DND-41 (cell line): ENCODE data around the gene OASL.

Experiments used
- ATAC-seq: fragments of 200-7000 bp; cut with Tn5 transposase; 3 replicates; pipeline ENCODE4 v1.9.1; 2021; ENCODE audit warnings: low read depth; ENCODE audit not compliant: insufficient read depth
- DNase-seq: peaks from one replicate; pipeline ENCODE4 v3.0.0-alpha.2; 2020
- H2AFZ ChIP-seq: 2 replicates; pipeline ENCODE4 v1.6.0; 2012; ENCODE audit warnings: low read depth, low read length
- H3K27ac ChIP-seq: 2 replicates; pipeline ENCODE4 v1.5.1; 2012; ENCODE audit warnings: low read length, inconsistent platforms
- H3K27me3 ChIP-seq: fragments of 200-600 bp; sonication (generic); 2 replicates; pipeline ENCODE4 v1.6.0; 2012; ENCODE audit warnings: low read length, mild to moderate bottlenecking, inconsistent platforms; ENCODE audit not compliant: insufficient read depth, poor library complexity
- H3K36me3 ChIP-seq: 2 replicates; pipeline ENCODE4 v1.5.1; 2012; ENCODE audit warnings: low read length, inconsistent platforms; ENCODE audit not compliant: insufficient read depth
- H3K4me1 ChIP-seq: 2 replicates; pipeline ENCODE4 v1.5.1; 2012; ENCODE audit warnings: mild to moderate bottlenecking, low read length; ENCODE audit not compliant: insufficient read depth
- H3K4me2 ChIP-seq: 2 replicates; pipeline ENCODE4 v1.6.0; 2012; ENCODE audit warnings: mild to moderate bottlenecking, moderate library complexity, low read length, inconsistent platforms; ENCODE audit not compliant: insufficient read depth
- H3K4me3 ChIP-seq, 2 experiments: fragments of 200-600 bp in 1 of 2; shearing (Covaris generic) in 1 of 2; 2 replicates each; pipeline ENCODE4 v1.5.1; 2012 to 2016; ENCODE audit warnings: inconsistent platforms in 2 of 2, low read length in 2 of 2, mild to moderate bottlenecking in 2 of 2, low read depth in 1 of 2, moderate library complexity in 1 of 2
- H3K79me2 ChIP-seq: 2 replicates; pipeline ENCODE4 v1.6.0; 2012; ENCODE audit warnings: low read length, inconsistent platforms; ENCODE audit not compliant: insufficient read depth
- H3K9ac ChIP-seq: 2 replicates; pipeline ENCODE4 v1.6.0; 2012; ENCODE audit warnings: low read depth, mild to moderate bottlenecking, inconsistent platforms, low read length, moderate library complexity
- H3K9me3 ChIP-seq: 2 replicates; pipeline ENCODE4 v1.5.1; 2012; ENCODE audit warnings: low read length, moderate library complexity, mild to moderate bottlenecking, inconsistent platforms; ENCODE audit not compliant: insufficient read depth, severe bottlenecking
- H4K20me1 ChIP-seq: 2 replicates; pipeline ENCODE4 v1.6.0; 2012; ENCODE audit warnings: low read length; ENCODE audit not compliant: insufficient read depth
- EZH2 ChIP-seq: IDR thresholded peaks from 3 replicates; pipeline ENCODE4 v1.6.1; 2012; ENCODE audit warnings: borderline replicate concordance, low read depth, mild to moderate bottlenecking, moderate library complexity, low read length, inconsistent platforms; ENCODE audit not compliant: severe bottlenecking
- TF ChIP-seq, protein P1 (sequence below): IDR thresholded peaks from 2 replicates; pipeline ENCODE4 v1.5.1; 2012; ENCODE audit warnings: borderline replicate concordance, low read length, moderate library complexity, mild to moderate bottlenecking; ENCODE audit not compliant: poor library complexity, severe bottlenecking; ENCODE audit errors: extremely low read depth

The OASL gene

DNA sequence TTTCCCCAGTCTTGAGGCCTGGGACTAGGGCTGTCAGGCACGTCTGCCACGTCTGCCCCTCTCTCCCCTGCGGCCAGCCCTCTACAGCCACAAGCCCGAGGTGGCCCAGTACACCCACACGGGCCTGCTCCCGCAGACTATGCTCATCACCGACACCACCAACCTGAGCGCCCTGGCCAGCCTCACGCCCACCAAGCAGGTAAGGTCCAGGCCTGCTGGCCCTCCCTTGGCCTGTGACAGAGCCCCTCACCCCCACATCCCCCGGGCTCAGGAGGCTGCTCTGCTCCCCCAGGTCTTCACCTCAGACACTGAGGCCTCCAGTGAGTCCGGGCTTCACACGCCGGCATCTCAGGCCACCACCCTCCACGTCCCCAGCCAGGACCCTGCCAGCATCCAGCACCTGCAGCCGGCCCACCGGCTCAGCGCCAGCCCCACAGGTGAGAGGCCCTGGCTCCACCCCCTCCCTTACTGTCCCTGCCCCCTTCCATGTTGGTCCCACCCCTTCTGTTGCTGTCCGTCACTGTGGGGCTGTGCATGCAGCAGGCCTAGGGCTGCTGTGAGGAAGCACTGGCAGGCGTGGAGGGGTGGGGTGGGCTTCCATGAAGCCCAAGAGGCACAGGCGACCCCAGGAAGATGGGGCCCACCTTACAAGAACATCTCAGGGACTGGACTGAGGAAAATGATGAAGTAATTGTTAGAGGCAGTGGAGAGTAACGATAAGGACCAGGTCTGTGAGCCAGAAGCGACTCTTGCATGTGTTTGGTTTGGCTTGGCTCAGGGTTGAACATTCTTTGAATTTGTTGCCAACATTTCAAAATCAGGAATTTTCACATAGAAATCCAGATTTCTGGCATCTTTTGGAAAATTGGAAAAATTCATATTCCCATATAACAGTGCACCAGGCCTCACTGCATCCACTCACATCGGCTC, 39.6 kb downstream of the OASL start:
- no peak overlapping the region for H3K9ac ChIP-seq
- no peak overlapping the region for H2AFZ ChIP-seq
- no peak for ATAC-seq
- TF ChIP-seq EZH2: no peak
- TF ChIP-seq, protein P1, sequence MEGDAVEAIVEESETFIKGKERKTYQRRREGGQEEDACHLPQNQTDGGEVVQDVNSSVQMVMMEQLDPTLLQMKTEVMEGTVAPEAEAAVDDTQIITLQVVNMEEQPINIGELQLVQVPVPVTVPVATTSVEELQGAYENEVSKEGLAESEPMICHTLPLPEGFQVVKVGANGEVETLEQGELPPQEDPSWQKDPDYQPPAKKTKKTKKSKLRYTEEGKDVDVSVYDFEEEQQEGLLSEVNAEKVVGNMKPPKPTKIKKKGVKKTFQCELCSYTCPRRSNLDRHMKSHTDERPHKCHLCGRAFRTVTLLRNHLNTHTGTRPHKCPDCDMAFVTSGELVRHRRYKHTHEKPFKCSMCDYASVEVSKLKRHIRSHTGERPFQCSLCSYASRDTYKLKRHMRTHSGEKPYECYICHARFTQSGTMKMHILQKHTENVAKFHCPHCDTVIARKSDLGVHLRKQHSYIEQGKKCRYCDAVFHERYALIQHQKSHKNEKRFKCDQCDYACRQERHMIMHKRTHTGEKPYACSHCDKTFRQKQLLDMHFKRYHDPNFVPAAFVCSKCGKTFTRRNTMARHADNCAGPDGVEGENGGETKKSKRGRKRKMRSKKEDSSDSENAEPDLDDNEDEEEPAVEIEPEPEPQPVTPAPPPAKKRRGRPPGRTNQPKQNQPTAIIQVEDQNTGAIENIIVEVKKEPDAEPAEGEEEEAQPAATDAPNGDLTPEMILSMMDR: no peak
- H4K20me1 ChIP-seq: peaks cover 6% of the 10 kb centered on the region
- H3K27ac ChIP-seq: no peak overlapping the region
- H3K4me2 ChIP-seq: no peak overlapping the region
- H3K4me1 ChIP-seq: no peaks in the 10 kb centered on the region
- H3K79me2 ChIP-seq: no peaks in the 10 kb centered on the region
- no peaks in the 10 kb centered on the region for H3K9me3 ChIP-seq
- peaks cover 15% of the 10 kb centered on the region for H3K36me3 ChIP-seq
- no peak for DNase-seq
- H3K4me3 ChIP-seq: no peak overlapping the region
- no peaks in the 10 kb centered on the region for H3K27me3 ChIP-seq

DNA sequence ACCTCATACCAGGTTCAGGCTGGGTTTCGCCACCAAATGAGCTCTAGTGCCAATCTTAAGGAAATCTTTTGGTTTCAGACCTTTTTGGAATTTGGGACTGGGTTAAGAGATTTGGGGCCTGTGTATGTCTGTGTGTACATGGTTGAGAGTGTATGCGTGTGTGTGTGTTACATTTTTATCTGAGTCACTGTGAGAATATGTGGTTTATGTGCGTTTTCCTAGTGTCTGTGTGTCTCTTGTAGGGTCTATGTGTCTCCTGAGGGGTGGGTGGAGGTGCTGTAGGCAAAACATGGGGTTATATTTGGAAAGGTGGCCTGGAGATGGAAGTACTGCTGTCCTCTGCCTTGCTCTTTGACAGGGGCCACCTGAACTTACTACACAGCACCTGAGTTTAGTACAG, 40.6 kb downstream of the OASL start:
- Histone ChIP-seq H2AFZ (no peak overlapping the region), H3K9me3 (no peaks in the 10 kb centered on the region), H3K4me2 (no peak overlapping the region), H3K4me3 (no peak overlapping the region), H3K27me3 (no peaks in the 10 kb centered on the region), H3K36me3 (peaks cover 5% of the 10 kb centered on the region), H3K27ac (no peak overlapping the region), H3K4me1 (no peaks in the 10 kb centered on the region), H4K20me1 (peaks cover 6% of the 10 kb centered on the region), H3K9ac (no peak overlapping the region), H3K79me2 (no peaks in the 10 kb centered on the region)
- DNase-seq (no peak), ATAC-seq (no peak)
- TF ChIP-seq, protein P1: no peak
- no peak for TF ChIP-seq EZH2

DNA sequence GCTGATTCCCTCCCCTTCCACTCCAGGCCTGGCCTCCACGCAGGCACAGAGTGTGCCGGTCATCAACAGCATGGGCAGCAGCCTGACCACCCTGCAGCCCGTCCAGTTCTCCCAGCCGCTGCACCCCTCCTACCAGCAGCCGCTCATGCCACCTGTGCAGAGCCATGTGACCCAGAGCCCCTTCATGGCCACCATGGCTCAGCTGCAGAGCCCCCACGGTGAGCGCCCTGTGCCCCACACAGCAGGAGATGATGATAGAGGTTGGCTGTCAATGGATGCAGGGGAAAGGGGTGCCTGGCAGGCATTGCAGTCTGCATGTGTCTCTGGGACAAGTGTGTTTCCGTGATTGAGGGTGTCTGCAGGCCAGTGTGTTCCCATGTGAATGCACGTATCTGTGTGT, 41.6 kb downstream of the OASL start:
- Histone ChIP-seq H3K4me2 (no peak overlapping the region), H3K4me3 (no peak overlapping the region), H3K79me2 (no peaks in the 10 kb centered on the region), H3K27ac (no peak overlapping the region), H3K36me3 (no peaks in the 10 kb centered on the region; the same call in 1 of the 2 replicates), H3K9me3 (no peaks in the 10 kb centered on the region), H3K4me1 (no peaks in the 10 kb centered on the region), H3K27me3 (no peaks in the 10 kb centered on the region), H3K9ac (no peak overlapping the region), H4K20me1 (peaks cover 6% of the 10 kb centered on the region), H2AFZ (no peak overlapping the region)
- DNase-seq (no peak), ATAC-seq (no peak)
- TF ChIP-seq, protein P1: no peak
- TF ChIP-seq EZH2: no peak
